AG09319 (cell line): Measurements from ENCODE around the gene MAP3K1.

ENCODE experiments used
- DNase-seq: peaks from one replicate; pipeline ENCODE4 v3.0.0-alpha.2; 2010; ENCODE audit warnings: low read depth; ENCODE audit errors: extremely low read depth
- CTCF ChIP-seq: IDR thresholded peaks from 2 replicates; pipeline ENCODE4 v1.5.1; 2011; ENCODE audit warnings: low read depth, mild to moderate bottlenecking, inconsistent platforms, low read length, moderate library complexity

MAP3K1 gene

GRCh38 chr5:56919942-56920662 lies 104.8 kb downstream of the MAP3K1 start:
- TF ChIP-seq CTCF = no peak

GRCh38 chr5:56922922-56923321 lies 107.6 kb downstream of the MAP3K1 start:
- TF ChIP-seq CTCF = no peak
- DNase-seq = no peak

More at GRCh38 chr5:56919942-56920662, 104.8 kb downstream of the MAP3K1 start:
- DNase-seq = no peak

GRCh38 chr5:56934325-56934724 lies 119.0 kb downstream of the MAP3K1 start:
- TF ChIP-seq CTCF = no peak
- DNase-seq = no peak

GRCh38 chr5:56938858-56939257 lies 123.5 kb downstream of the MAP3K1 start:
- no peak for DNase-seq
- no peak for TF ChIP-seq CTCF

- peak; percentile 55 for DNase-seq
- no peak for TF ChIP-seq CTCF
These were observed 126.6 kb downstream of the MAP3K1 start for GRCh38 chr5:56941981-56942380.
